NCI-H128 (cell line): ENCODE measurements around the gene TUBGCP2.
"Not testable (repeated sequence)": the region's sequence is repeated elsewhere in the genome, so short reads cannot be mapped to it uniquely, and the experiment has no call there.

Experiments
- DNase-seq: peaks from one replicate; lab custom pipeline; 2025; ENCODE audit not compliant: unreplicated experiment; lab: John Stamatoyannopoulos, UW

The TUBGCP2 gene

GRCh38 chr10:133249975-133250754 is 58.5 kb downstream of the TUBGCP2 start:
- DNase-seq: no peak

GRCh38 chr10:133249094-133249780 is 59.4 kb downstream of the TUBGCP2 start:
- DNase-seq: no peak

- DNase-seq: no peak
Observed at GRCh38 chr10:133248334-133248715, 60.3 kb downstream of the TUBGCP2 start.

GRCh38 chr10:133247681-133248333 is 60.9 kb downstream of the TUBGCP2 start:
- no peak for DNase-seq

GRCh38 chr10:133246236-133246626 is 62.4 kb downstream of the TUBGCP2 start:
- DNase-seq: no peak

GRCh38 chr10:133245439-133246235 is 63.0 kb downstream of the TUBGCP2 start:
- no peak for DNase-seq

GRCh38 chr10:133243593-133243992 is 65.1 kb downstream of the TUBGCP2 start:
- DNase-seq: no peak

- no peak for DNase-seq
Observed at GRCh38 chr10:133242611-133243356, 65.9 kb downstream of the TUBGCP2 start.

- no peak for DNase-seq
Observed at GRCh38 chr10:133241501-133242205, 67.0 kb downstream of the TUBGCP2 start.

- DNase-seq: no peak
Observed at GRCh38 chr10:133239990-133240389, 68.7 kb downstream of the TUBGCP2 start.

- DNase-seq: no peak
Observed at GRCh38 chr10:133238466-133238804, 70.2 kb downstream of the TUBGCP2 start.

GRCh38 chr10:133237588-133238465 is 70.8 kb downstream of the TUBGCP2 start, which contains the start of gene VENTX:
TSS of gene VENTX (plus strand) at chr10:133237855. CDS start at chr10:133237915, 60 bp downstream.
- no peak for DNase-seq

- DNase-seq: no peak
Observed at GRCh38 chr10:133237241-133237587, 71.5 kb downstream of the TUBGCP2 start.

- DNase-seq: no peak
Observed at GRCh38 chr10:133236401-133237240, 72.1 kb downstream of the TUBGCP2 start.

- no peak for DNase-seq
Observed at GRCh38 chr10:133235932-133236331, 72.7 kb downstream of the TUBGCP2 start.

GRCh38 chr10:133235265-133235855 is 73.3 kb downstream of the TUBGCP2 start:
- no peak for DNase-seq

GRCh38 chr10:133234796-133235195 is 73.9 kb downstream of the TUBGCP2 start:
- not testable (repeated sequence) for DNase-seq
